AG04450 (cell line): ENCODE measurements around the gene ERFE. TPM values are rescaled to one million over a fixed set of nuclear protein-coding genes. Genes with fewer than 3 reads are reported as not detected.

ENCODE experiments used
- CTCF ChIA-PET: fragments of 300-600, 350-600 bp; formaldehyde crosslinking; extraction: SDS; loops from one replicate; lab custom pipeline; 2022; ENCODE audit warnings: antibody characterized with exemption, inconsistent platforms; lab: Charles Lee
- POLR2A ChIA-PET: fragments of 350-600 bp; formaldehyde crosslinking; extraction: SDS; loops from one replicate; lab custom pipeline; 2021; ENCODE audit warnings: antibody characterized with exemption, inconsistent platforms; lab: Yijun Ruan, JAX
- DNase-seq: peaks from one replicate; pipeline ENCODE4 v3.0.0-alpha.2; 2011; ENCODE audit warnings: low read depth, low spot score
- H3K27ac ChIP-seq: one replicate; pipeline ENCODE4 v1.5.1; 2012; ENCODE audit warnings: low read depth, low read length, control low read depth
- H3K27me3 ChIP-seq: one replicate; pipeline ENCODE4 v1.6.0; 2012; ENCODE audit warnings: low read length; ENCODE audit not compliant: control insufficient read depth, insufficient read depth
- H3K4me3 ChIP-seq: 2 replicates; pipeline ENCODE4 v1.5.1; 2011; ENCODE audit warnings: mild to moderate bottlenecking, low read depth, low read length, control low read depth
- H3K9me3 ChIP-seq: 2 replicates; pipeline ENCODE4 v1.5.1; 2012; ENCODE audit warnings: low read length; ENCODE audit not compliant: control insufficient read depth, insufficient read depth
- CTCF ChIP-seq: IDR thresholded peaks from 2 replicates; pipeline ENCODE4 v1.5.1; 2011; ENCODE audit warnings: low read depth, low read length, control low read depth, inconsistent platforms
- polyA plus RNA-seq: library from polyadenylated mRNA; depleted of rRNA; stranded (reverse); fragments of >200 nt; gene quantifications from 2 replicates; pipeline ENCODE4 v1.2.3, GENCODE V29; 2011

Gene ERFE
- polyA plus RNA-seq, 1 experiment, result 2.4 TPM

- Histone ChIP-seq H3K27ac (no peak overlapping the region), H3K4me3 (no peak overlapping the region), H3K27me3 (peaks cover 23% of the 10 kb centered on the region), H3K9me3 (peaks cover 4% of the 10 kb centered on the region; the same call in 1 of the 2 replicates)
- TF ChIP-seq CTCF, result no peak
- no peak for DNase-seq
- ChIA-PET POLR2A (no interaction called here), CTCF (no interaction called here)
Observed at GRCh38 chr2:238124488-238125126, 34.2 kb upstream of the ERFE start.

- ChIA-PET CTCF (no interaction called here), POLR2A (no interaction called here)
- no peak for TF ChIP-seq CTCF
- Histone ChIP-seq H3K9me3 (peaks cover 4% of the 10 kb centered on the region; the same call in 1 of the 2 replicates), H3K27ac (no peak overlapping the region), H3K27me3 (peaks cover 17% of the 10 kb centered on the region), H3K4me3 (no peak overlapping the region)
- no peak for DNase-seq
Observed at GRCh38 chr2:238125127-238125885, 33.5 kb upstream of the ERFE start.

- CTCF ChIA-PET, result no interaction called here
- no peak overlapping the region for H3K4me3 ChIP-seq
Observed at GRCh38 chr2:238126338-238126737, 32.4 kb upstream of the ERFE start.

GRCh38 chr2:238126775-238127164 lies 32.0 kb upstream of the ERFE start:
- Histone ChIP-seq H3K27me3 (peaks cover 7% of the 10 kb centered on the region), H3K9me3 (peaks cover 4% of the 10 kb centered on the region; the same call in 1 of the 2 replicates), H3K4me3 (no peak overlapping the region), H3K27ac (no peak overlapping the region)
- ChIA-PET CTCF (interaction anchor here (0.5 to 1.4 kb wide), 12 partner anchors 10 to 816 kb away, joined by 3 to 8 read pairs (median 4); no protein-coding TSS in a partner anchor), POLR2A (interaction anchor here (0.5 to 1.2 kb wide), 6 partner anchors 15 to 678 kb away, joined by 4 to 9 read pairs (median 4); partner anchors contain the start of gene SCLY)
- TF ChIP-seq CTCF, result no peak
- DNase-seq, result no peak

More at GRCh38 chr2:238126338-238126737, 32.4 kb upstream of the ERFE start:
- no peak for TF ChIP-seq CTCF
- no peak for DNase-seq
- H3K9me3 ChIP-seq, result peaks cover 4% of the 10 kb centered on the region; the same call in 1 of the 2 replicates
- no peak overlapping the region for H3K27ac ChIP-seq
- H3K27me3 ChIP-seq, result peaks cover 7% of the 10 kb centered on the region
- POLR2A ChIA-PET, result no interaction called here
